Peyer's patch (tissue), 4 donors: ENCODE measurements around the gene TRERF1.

ENCODE experiments used
- CTCF ChIP-seq, 6 experiments: fragments of 450-650 bp in 4 of 6; fragments of 200-600 bp in 2 of 6; sonication (generic) in 1 of 6; IDR thresholded peaks; one replicate each; pipeline ENCODE4 v1.5.1; 2017 to 2019; ENCODE audit warnings: antibody characterized with exemption in 6 of 6, mild to moderate bottlenecking in 3 of 6, moderate library complexity in 1 of 6
- POLR2A ChIP-seq, 2 donors: fragments of 450-650 bp; IDR thresholded peaks; one replicate each; pipeline ENCODE4 v1.5.1; 2017; ENCODE audit warnings: antibody characterized with exemption in 2 of 2, mild to moderate bottlenecking in 2 of 2, moderate library complexity in 2 of 2

DNA sequence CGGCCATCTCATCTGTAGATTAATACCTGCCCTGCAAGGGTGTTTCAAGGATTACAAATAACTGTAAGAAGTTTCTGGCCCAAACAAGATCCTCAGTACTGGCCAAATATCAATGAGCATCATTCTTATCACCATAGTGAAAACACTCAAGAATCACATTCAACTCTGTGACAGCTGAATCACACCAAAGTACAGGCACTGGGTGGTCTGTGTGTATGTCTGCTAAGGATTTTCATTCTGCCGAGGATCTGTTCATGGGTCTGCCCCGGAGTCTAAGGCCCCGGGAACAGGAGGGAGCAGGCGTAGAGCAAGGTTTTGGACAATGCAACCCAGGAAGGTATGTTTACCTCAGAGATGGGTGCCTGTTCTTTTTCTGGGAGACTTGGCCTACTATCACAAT is 110.5 kb downstream of the TRERF1 start:
- TF ChIP-seq CTCF (IDR thresholded peaks at IDR 0.05) (no peak), POLR2A (IDR thresholded peaks at IDR 0.05) (no peak)
